Mucosa of gallbladder (tissue), 1 donor: ENCODE results near the gene FGFBP2. TPM values are rescaled to one million over a fixed set of nuclear protein-coding genes. Genes with fewer than 3 reads are reported as not detected.

ENCODE experiments used
- DNase-seq: peaks from one replicate; pipeline ENCODE4 v3.0.0-alpha.2; 2020; ENCODE audit warnings: low spot score
- total RNA-seq: library from RNA; stranded (reverse); gene quantifications from one replicate; pipeline ENCODE4 v1.2.1, GENCODE V29; 2021
- donor health status: DM: no; HTN: no; CAD: no.

FGFBP2 gene
- 0.58 TPM for total RNA-seq

GRCh38 chr4:15963001-15963451 is at the start of gene FGFBP2:
Gene FGFBP2 (minus strand): TSS chr4:15963175. CDS start chr4:15963129, 46 bp downstream.
- no peak for DNase-seq

- DNase-seq: no peak
Measured at GRCh38 chr4:16011173-16011572, 48.2 kb upstream of the FGFBP2 start.

- no peak for DNase-seq
Measured at GRCh38 chr4:16009153-16009552, 46.2 kb upstream of the FGFBP2 start.

GRCh38 chr4:16007471-16008095 is 44.6 kb upstream of the FGFBP2 start:
- DNase-seq: no peak

GRCh38 chr4:16006771-16007446 is 43.9 kb upstream of the FGFBP2 start:
- DNase-seq: no peak

- no peak for DNase-seq
Measured at GRCh38 chr4:16005676-16006075, 42.7 kb upstream of the FGFBP2 start.

- peak; percentile 65 for DNase-seq
Measured at GRCh38 chr4:16001484-16001858, 38.5 kb upstream of the FGFBP2 start.

GRCh38 chr4:16000708-16001483 is 37.9 kb upstream of the FGFBP2 start:
- DNase-seq: no peak

GRCh38 chr4:15996773-15997172 is 33.8 kb upstream of the FGFBP2 start:
- DNase-seq: no peak

- no peak for DNase-seq
Measured at GRCh38 chr4:15995826-15996225, 32.9 kb upstream of the FGFBP2 start.

- DNase-seq: no peak
Measured at GRCh38 chr4:15992167-15992485, 29.2 kb upstream of the FGFBP2 start.

GRCh38 chr4:15990570-15991285 is 27.8 kb upstream of the FGFBP2 start:
- DNase-seq: no peak

GRCh38 chr4:15989424-15989823 is 26.4 kb upstream of the FGFBP2 start:
- DNase-seq: no peak

GRCh38 chr4:15988222-15988621 is 25.2 kb upstream of the FGFBP2 start:
- no peak for DNase-seq

GRCh38 chr4:15986907-15987306 is 23.9 kb upstream of the FGFBP2 start:
- DNase-seq: no peak

GRCh38 chr4:15983610-15984009 is 20.6 kb upstream of the FGFBP2 start:
- no peak for DNase-seq

GRCh38 chr4:15982842-15983524 is 20.0 kb upstream of the FGFBP2 start:
- DNase-seq: no peak

- no peak for DNase-seq
Measured at GRCh38 chr4:15976456-15977447, 13.8 kb upstream of the FGFBP2 start.

- no peak for DNase-seq
Measured at GRCh38 chr4:15971068-15971801, 8.3 kb upstream of the FGFBP2 start.
